Activated CD4-positive, alpha-beta T cell treated with anti-CD3 and anti-CD28 coated beads, Interleukin-2, amount 50 U/mL, for 48 hours (primary cell): ENCODE measurements around the gene NACC2.
"Not testable (repeated sequence)": the region's sequence is repeated elsewhere in the genome, so short reads cannot be mapped to it uniquely, and the experiment has no call there.

Source experiments
- DNase-seq, 2 experiments: peaks; one replicate each; pipeline ENCODE4 v3.0.0-alpha.2; 2020

NACC2 gene

DNA sequence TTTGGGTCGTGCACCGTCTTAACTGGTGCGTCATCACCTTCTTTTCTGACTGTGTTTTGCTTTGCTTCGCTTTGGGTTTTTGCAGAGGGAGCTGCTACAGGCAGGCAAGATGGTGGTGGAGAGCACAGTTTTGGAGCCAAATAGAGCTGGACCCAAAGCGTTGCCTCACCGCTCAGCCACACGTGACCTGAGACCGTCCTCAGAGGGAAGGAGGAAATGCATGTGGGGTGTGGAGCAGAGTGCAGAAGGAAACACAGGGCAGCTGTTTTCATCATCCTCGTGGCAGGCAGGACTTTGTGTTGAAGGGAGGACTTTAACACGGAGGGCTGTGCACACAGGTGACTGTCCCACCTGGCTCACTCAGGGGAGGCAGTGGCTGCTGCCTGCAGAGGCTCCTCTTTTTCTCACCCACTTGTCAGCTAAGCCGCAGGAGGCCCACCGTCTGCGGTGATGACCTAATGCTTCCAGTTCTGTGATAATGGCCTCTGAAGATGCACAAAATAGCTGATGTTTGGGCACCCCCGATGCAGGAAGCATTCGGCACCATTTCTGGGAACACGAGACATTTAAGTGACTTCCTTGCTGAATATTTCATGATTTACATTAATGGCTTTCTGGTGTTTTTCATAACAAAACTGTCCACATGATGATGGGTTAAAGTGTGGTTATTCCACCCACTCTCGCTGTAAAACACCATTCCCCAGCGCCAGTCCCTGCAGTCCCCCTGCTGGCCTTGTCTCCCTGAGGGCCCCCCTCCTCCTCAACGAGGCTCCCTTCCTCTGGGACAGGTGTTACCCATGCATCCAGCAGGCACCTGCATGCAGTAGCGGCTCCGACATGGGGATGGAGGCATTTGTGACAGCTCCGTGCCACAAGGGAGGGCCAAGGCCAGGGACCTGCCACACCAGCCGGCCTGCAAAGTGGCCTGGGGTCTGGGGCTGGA is 121.5 kb downstream of the NACC2 start:
- DNase-seq, result no peak

DNA sequence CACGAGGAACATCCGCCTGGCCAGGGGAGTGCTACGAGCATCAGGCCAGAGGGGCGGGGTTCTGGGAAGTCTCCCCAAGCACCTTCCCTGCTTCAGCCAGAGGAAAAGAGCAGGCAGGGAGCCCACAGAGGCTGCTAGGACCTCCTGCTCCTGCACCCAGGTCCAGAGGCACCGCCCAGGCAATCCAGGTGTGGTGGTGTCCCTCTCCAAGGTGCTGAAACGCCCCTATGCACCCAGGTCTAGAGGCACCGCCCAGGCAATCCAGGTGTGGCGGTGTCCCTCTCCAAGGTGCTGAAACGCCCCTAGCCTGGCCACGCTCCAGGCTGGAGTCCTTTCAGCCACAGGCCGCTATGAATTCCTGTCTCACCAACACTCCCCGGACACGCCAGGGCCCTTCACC is 123.2 kb downstream of the NACC2 start:
- DNase-seq, result peak; percentile 29 to 43

DNA sequence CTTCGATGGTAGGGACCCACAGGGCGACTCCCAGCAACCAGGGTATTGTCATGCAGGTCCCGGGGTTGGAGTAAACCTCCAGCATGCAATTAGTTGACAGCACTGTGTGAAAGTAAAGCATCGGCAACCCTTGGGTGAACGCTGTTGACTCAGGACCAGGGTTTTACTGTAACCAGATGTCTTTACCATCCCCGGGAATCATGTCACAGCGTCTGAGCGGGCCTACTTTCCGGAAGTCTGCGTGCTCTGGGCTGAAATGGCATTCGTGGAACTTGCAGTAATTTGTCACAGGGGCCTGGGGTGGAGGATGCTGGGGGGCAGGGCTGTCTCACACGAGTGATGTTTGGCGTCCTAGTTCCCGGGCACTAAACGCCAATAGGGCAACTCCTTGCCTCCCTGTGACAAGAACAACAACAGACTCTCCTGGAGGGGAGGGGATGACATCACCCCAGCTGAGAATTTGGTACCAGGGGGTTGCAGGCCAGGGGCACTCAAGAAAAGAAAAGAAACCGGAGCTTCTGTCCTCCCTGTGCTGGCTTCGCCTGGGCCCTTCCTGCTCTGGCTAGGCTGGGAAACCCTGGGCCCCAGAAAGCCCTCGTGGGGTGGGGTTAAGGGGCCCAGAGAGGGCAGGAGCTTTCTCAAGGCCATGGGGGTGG is 123.8 kb downstream of the NACC2 start:
- DNase-seq, result no peak

DNA sequence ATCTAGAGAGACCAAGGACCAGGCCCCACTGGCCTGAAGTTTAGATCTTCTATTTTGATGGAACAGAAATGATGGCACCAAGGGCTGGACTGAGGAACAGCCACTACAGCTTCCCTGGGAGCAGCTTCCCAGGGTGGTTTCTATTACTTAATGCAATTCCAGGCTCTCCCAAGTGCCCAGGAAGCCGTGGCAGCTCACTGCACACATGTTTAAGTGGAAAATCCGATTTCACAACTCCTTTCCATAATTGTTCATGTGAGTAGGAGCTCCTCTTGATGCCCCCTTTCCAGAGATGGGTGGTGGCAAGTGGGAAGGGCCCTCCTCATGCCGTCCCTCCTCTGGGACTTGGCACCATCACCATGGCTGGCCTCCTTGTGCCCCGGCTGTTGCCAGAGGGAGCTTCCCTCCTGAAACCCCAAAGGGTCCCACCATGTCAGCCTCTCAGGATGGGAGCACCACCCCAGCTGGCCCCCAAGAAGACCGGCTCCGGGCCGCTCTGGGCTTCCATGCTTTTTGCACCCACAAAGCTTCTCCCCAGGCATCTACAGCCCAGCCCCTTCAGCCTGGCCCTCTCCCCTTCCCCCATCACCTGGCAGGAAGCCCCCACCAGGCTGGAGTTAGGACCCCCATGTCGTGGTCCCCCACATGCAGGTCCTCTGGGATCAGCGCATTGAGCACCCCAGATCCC is 124.8 kb downstream of the NACC2 start:
- no peak for DNase-seq

DNA sequence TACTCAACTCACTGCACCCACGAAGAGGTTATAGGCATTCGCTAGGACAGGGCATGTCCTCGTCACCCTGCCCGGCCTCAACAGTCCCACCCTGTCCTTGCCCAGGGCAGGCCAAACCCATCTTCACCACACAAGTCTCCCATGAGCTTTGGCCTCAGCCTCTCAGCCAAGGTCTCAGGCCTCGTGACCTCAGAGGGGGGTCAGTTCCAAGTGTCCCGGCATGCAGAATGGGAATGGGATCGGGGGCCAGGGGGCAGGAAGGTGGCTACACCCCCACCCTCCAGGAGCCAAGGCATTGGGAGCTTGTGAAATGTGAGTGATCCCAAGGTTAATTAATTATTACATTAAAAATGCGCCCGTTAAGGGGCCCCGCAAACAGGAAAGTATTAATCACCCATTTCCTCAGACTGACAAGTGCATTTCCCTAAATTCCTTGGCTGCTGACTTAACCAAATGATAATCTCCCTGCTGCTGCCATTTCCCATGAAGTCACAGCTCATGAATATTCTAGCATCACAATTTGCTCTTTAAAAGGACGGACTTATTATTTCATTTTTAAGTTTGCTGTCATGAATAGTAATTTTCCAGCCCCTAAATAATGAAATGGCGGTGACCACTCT is 125.9 kb downstream of the NACC2 start:
- DNase-seq, result no peak

DNA sequence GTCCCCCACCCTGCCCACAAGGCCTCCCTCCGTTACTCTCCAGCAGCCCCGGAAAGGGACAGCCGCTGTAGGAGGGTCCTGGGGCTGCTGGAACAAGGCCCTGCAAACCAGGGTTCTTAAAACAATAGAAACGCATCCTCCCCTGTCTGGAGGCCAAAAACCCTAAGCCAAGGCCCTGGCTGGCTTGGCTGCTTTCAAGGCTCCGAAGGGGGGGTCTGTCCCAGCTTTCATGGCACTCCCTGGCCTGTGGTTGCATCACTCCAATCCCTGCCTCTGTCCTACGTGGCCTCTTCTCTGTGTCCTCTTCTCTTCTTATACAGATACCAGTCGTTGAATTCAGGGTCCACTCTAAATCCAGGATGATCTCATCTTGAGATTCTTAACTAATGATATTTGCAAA is 126.5 kb downstream of the NACC2 start:
- no peak for DNase-seq

DNA sequence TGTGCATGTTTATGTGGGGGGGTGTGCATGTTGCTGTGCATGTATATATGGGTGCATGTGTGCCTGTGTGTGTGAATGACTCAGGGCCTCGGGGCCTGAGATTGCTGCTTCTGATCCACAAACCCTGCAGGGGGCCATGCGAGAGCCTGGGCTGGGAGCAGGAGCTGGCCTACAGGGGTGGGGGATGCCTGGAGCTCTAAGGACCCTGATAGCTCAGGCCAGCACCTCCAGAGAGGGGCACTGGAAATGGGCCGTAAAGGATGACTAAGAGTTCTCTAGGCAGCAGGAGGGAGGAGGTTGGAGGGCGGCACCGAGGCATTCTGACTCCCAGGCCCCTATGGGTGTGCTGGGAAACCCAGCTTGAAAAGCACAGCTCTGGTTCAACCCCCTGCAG is 127.0 kb downstream of the NACC2 start:
- no peak for DNase-seq

DNA sequence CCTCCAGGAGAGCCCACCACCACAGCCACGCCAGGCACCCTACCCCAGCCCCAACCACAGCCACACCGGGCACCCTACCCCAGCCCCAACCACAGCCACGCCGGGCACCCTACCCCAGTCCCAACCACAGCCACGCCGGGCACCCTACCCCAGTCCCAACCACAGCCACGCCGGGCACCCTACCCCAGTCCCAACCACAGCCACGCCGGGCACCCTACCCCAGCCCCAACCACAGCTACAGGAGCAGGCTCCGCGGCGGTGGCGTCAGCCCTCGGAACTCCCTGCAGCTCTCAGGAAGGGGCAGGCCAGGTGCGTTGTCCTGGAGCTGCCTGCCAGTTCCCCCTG is 128.2 kb downstream of the NACC2 start:
- DNase-seq, result not testable (repeated sequence)

DNA sequence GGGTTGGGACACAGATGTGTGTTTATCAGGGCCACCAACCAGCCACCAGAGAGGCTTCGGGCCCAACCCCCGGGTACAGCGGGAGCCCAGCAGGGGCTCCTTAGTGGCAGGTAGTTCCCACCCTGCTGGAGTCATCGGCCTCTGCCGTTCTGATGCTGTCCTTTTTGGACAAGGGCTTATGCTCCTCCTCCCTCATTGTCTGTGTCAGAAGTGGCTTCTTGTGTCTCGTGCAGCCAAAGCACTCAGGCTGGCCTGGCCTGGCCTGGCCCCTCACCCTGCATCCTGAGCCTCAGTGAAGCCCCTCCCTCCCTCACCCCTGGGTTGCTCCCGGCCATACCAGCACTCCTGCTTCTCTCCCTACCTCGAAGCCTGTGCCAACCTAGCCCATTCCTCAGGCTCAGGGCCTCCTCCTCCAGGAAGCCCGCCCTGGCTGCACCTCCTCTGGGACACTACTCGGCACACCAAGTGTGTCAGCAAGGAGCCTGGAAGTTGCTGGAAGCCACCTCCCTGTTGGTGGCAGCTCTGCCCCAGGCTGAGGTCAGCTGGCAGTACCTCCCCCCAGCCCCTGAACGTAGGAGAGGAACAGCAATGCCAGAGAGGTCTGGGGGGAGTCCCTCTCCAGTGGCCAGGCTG is 129.8 kb downstream of the NACC2 start:
- no peak for DNase-seq

DNA sequence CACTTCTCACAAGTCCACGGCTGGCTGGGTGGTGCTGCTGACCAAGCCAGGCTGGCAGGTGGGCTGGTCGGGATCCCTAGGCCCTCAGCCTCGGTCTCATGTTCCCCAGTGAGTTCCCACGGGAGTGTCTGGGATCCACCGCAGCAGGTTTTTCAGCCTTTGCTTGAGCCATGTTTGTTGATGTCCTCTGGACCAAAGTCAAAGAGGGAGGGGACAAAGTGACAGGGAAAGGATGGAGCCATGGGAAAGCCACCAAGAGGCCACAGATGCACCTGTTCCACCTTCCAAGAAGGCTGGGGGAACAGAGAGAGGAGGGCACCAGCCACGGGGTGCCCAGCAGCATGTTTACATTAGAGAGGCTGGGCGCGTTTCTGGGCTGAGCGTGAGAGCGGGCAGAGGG is 131.2 kb downstream of the NACC2 start:
- no peak for DNase-seq

DNA sequence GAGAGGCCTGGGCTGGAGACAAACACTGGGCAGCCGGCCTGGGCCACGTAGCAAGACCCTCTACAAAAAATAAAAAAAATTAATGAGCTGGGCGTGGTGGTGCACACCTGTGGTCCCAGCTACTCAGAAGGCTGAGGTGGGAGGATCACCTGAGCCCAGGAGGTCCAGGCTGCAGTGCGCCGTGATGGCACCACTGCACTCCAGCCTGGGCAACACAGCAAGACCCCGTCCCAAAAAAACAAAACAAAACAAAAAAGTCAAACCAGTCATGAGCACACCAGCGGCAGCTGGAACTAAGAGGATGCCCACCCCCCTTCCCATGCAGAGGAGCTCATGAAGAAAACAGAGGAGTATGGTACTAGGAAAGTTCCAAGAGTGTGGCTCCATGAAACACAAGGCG is 131.8 kb downstream of the NACC2 start:
- no peak for DNase-seq

DNA sequence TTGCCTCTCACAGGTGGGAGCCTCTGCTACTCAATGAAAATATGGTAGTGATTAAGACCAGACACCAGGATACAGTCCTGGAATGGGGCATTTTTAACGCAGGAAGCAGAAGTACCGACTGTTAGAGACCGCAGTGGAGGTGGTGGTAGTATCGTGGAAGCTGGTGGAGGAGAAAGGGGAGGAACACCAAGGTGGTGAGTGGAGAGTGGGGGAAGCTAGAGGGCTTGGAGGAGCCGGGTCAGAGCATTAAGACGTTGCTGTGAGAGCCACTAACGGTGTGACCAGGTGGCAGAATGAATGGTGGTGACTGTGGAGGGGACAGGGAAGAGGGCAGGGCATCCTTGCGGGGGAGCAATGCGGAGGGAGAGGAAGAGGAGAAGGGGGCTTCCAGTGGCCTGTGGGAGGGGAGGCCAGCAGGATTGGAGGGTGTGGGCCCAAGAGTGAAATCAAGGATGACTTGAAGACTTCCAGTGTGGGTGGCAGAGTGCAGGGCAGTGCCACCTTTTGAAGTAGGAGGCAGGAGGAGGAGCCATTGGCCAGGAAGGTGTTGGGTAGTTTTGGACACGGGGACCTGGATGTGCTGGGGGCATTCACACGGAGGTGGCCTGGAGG is 132.3 kb downstream of the NACC2 start:
- DNase-seq, result no peak

DNA sequence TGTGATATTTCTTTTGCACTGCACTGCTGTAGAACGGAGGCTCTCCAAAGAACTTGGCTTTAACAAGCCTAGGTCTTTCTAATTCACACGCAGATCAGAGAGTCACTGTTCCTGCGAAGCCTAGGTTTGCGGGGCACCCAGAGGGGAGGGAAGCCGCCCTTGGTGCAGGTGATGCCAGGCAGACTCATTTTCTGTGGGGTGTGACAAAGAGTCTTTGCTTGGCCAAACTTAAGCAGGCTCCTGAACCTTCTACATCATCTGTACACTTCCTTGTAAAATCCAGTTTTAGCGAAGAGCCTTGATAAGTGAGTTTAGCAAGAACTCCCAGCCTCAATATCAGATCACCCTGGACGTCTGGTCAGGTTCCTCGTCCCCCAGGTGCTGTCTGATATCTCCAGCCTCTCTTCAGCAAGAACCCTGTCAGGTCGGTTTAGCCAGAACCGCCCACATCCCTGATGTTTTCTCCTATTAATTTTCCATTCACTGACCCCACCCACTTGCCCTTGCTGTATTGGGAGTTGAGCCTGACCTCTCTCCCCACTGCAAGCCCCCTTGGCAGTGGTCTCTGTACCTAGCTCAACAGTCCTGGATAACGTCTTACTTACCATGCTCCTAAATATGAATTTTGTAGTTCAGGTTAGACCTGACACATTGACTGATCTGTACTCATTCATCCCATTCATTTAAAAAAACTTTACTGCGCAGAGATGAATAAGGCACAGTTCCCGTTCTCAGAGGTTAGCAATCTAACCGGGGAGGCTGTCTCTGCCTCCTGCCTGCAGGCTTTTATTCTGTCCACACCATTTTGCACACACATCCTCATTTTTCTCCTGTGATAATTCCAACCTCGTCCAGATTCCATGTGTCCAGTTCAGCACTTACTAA is 133.0 kb downstream of the NACC2 start:
- DNase-seq, result no peak

DNA sequence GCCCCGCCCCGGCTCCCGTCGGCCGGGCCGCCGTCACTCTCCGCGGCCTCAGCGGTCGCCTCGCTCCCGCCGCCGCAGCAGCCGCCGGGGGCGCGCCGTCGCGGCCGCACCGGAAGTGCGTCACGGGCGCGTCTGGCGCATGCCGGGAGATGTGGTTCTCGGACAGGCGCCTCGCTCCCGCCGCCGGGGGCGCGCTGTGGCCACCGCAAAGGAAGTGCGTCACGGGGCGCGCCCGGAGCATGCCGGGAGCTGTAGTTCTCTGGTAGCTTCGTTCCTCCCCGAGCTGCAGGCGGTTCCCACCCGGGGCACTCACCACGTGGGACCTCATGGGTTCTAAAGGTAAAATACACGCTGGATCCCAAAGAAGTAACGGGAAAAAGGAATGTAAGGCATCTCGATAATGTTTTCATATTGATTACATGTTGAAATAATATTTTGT is 133.8 kb downstream of the NACC2 start, which contains the start of gene UBAC1:
TSS of gene UBAC1 (minus strand) at position 97 of the 439 bp plus-strand sequence. CDS start 211 bp downstream, outside the sequence.
- peak; percentile 93 to 95 for DNase-seq

DNA sequence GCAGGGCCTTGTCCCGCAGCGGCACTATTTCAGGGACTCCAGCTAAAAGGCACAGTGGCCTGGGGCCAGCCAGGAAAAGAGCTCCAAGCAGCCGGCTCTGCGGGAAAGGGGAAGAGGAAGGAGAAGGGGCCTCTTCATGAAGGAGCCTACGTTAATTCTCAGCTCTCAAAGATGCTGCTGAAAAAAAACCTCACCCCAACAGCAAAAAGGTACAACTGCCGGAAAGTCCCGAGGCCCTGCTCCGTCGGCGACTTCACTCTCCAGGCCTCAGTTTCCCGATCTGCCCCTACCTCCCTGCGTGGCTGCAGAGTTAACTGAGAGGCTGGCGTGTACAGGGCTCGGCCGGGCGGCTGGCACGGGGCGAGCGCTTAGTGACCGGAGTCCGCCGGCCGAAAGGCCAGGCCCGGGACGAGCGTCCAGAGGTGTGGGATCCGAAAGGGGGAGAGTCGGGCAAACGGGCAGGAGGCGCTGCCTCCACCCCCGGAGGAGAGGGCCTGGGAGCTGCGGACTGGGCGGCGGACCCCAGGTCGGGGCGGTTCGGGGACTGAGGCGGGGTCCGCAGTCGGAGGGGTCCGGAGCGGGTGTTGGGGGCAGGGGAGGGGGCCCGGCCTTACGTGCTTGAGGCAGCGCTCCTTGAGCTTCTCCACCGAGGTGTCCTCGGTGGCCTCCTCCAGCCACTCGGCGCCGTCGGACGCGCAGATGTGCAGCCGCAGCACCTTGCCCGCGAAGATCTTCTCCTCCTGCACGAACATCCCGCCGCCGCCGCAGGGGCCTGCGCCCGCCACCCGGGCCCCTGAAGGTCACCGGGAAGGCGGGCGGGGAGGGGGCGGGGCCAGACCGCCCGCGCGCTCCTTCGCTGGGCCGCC is 134.4 kb downstream of the NACC2 start:
- DNase-seq, result no peak

DNA sequence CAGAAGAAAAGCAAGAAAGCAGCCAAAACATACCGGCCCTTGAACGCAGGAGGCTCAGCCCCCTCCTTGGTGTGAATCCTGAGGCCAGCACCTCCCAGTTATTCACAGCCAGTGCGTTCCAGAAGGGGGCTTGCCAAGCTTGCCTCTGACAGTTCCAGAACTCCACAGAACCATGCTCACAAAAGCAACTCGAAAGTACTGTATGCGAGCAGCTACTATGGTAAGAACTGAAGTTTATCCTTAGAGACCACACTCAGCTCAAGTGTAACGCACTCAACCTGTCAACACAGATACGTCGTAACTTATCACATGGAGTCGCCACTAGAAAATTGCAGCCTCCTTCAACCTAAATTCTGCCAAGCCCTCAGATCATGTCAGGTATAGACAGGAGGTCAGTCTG is 135.3 kb downstream of the NACC2 start:
- DNase-seq, result no peak

DNA sequence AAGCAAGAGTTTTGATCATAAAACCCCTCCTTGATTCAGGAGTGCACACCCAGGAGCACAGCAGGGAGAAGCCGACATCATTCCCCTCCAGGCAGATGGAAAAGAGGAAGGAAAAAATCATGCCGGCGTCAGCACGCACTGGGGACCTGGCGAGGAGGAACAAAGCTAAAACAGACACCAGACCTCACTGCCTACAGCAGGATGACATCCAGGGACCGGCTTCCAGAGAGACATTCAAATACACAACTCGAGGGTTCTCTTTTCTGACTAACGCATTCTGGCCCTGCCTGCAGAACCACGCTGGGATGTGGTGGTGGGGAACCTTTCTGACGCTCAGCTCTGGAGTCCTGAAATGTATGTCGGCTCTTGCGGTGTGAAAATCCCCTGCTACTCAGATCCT is 136.6 kb downstream of the NACC2 start:
- DNase-seq, result no peak

DNA sequence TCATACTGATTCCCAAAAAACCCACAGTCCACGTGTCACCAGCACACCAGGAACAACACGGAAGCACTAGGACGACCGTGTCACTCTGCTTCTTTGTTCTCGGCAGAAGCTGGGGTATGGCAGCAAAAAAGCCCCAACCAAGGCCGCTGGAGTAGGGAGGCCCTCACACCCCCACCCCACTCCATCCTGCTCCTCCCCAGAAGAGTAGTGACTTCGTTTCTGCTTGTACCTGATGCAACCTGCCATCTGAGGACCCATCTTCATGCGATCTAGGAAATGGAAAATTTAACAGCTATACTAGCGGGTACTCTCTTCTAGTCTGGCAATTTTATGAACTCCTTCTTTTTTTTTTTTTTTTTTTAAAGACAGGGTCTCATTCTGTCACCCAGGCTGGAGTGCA is 137.7 kb downstream of the NACC2 start:
- DNase-seq, result no peak

DNA sequence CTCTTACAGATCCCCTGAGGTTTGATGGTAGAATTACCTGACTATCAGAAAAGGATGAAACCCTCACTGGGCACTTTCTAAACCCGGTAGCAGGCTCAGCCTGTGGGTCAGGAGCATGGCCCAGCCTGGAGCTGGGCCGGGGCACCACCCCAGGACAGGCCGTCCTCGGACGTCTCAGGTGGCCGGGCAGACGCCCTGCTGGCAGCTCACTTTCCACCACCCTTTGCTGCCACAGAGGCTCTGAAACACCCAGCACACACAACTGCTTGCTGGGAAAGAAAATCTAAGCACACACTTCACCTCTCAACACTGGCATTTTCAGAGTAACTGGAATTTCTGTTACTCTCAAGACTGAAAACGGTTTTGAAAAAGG is 138.3 kb downstream of the NACC2 start:
- DNase-seq, result no peak
